Limb (tissue), 2 donors: Measurements from ENCODE around the gene TMC2.
A peak's percentile ranks its signal among the peaks of the same experiment; 100 is the strongest.
"Not testable (repeated sequence)": the region's sequence is repeated elsewhere in the genome, so short reads cannot be mapped to it uniquely, and the experiment has no call there.

Experiments
- DNase-seq, 2 donors: peaks; one replicate each; pipeline ENCODE4 v3.0.0-alpha.2; 2016; ENCODE audit errors: extremely low spot score in 2 of 2

Gene TMC2

DNA sequence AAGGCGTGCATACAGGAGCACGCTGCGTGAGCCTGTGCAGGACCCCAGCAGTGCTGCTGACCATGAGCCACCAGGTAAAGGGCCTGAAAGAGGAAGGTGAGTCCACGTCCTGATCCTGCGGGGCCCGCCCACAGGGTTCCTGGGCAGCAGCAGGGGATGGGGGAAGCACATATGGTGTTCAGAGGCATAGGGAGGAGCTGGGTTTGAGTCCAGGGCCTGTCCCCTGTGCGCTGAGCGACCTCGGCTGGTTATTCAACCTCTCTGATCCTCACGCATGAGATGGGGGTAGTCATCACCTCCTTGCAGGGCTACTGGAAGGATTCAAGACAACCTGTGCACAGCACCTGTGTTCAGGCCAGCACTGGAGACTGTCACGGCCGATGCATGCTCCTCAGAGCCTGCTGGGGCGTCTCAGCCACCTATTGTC lies at the start of gene TMC2:
TMC2 (plus strand) TSS at position 14 of the 427 bp plus-strand sequence; CDS start at position 63, 49 bp downstream.
- DNase-seq, result no peak

GRCh38 chr20:2502808-2503384 lies 33.5 kb upstream of the TMC2 start:
- DNase-seq, result not testable (repeated sequence)

DNA sequence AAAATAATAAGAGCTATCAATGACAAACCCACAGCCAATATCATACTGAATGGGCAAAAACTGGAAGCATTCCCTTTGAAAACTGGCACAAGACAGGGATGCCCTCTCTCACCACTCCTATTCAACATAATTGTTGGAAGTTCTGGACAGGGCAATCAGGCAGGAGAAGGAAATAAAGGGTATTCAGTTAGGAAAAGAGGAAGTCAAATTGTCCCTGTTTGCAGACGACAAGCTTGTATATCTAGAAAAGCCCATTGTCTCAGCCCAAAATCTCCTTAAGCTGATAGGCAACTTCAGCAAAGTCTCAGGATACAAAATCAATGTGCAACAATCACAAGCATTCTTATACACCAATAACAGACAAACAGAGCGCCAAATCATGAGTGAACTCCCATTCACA lies 31.6 kb upstream of the TMC2 start:
- not testable (repeated sequence) for DNase-seq

- not testable (repeated sequence) for DNase-seq
Measured at GRCh38 chr20:2506426-2506825, 29.9 kb upstream of the TMC2 start.

DNA sequence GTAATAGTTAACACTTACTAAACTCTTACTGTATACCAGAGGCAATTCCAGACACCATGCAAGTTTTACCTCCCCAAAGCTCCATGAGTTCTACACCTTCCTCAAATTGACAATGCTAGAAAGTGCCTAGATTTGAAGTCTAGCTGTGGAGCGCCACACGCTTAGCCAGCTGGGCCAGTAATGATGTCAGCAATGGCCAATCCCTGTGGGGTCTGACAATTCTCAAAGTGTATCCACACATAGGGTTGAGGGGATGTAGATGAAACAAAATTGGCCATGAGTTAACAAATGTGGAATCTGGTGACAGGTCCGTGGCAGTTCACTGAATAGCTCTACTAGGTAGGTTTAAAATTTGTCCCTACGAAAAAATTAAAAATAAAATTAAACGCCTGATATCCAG lies 28.9 kb upstream of the TMC2 start:
- DNase-seq, result no peak

DNA sequence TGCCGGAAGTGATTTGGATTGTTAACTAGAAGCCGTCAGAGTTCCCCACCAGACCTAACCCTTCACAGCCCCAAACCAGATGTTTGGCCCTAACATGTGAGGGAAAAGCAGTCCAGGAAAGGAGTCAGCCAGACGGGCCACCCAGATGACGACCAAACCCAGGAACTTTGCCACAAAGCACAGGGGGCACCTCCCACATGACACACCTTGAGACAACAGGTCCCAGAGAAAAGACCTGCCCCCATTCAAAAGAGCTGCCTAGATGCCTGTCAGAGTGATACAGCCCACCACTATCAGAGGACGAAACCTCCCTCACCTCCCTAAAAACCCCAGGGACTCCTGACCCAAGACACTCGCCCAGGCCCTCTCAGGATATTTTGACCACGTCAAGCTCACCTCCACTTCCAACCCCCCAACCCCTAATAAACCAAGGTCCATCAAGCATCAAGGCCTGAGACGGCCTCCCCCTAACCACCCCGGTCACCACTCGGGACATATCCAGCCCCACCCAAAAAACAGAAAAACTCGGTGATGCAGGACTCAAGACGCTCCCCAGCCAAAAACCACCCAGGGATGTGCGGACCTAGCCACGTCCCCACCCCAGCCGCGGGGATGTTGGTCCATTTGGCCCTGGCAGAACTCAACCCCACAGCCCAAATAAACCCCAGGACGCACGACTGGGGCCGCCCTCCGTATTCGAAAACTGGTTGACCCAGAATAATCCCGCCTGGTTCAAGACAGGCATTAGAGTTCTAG lies 28.3 kb upstream of the TMC2 start:
- peak in 1 of 2 donors; percentile 34 for DNase-seq

GRCh38 chr20:2508631-2509467 lies 27.5 kb upstream of the TMC2 start, which contains the start of gene ZNF343:
ZNF343 (minus strand) TSS chr20:2508915; CDS start chr20:2493895, 15,020 bp downstream.
- DNase-seq, result peak; percentile 85 to 87

DNA sequence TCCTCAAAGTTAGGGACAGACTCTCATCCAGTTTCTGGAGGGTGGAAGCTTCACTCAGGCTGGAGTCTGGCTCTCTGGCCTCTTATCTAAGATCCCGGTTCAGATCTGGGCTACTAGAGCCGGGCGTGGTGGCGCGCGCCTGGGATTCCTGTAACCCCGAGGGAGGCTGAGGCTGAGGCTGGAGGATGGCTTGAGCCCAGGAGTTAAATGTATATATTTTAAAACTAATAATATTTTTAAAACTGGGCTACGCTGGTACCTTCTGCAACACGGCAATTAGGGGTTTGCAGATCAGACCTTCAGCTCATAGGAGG lies 26.9 kb upstream of the TMC2 start:
- no peak for DNase-seq

- no peak for DNase-seq
Measured at GRCh38 chr20:2509794-2510193, 26.6 kb upstream of the TMC2 start.

DNA sequence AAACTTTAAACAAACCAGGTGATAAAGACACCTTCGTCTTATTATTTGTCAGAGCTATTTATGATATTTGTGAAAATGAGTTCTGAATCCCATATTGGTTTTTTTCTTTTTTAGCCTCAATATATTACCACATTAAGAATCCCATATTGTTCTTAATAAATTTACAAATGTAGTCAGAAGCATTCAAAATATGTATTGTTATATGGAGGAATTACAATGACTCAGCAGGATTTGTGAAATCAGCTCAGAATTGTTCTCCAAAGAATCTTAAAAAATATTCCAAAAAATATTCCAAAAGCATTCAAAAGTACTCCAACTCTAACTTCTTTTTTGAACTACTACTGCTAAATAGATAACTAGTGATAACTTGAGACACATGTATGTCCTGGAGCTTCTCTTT lies 21.2 kb upstream of the TMC2 start:
- no peak for DNase-seq

DNA sequence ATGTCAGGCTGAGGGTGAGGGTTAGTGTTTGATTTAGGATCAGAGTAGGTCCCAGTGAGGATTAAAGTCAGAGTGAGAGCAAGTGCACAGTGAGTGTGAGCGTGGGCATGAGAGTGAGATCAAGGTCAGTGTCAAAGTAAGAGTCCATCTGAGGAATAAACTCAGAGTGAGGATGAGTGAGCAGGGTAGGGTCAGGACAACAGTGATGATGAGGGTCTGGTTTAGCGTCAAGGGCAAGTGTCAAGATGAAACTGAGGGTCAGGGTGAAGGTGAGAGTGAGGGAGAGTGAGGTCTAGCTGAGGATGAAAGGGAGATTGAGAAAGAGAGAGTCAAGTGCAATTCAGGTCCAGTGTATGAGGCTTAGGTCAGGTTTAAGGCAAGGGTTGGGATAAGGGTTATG lies 20.0 kb upstream of the TMC2 start:
- no peak for DNase-seq

DNA sequence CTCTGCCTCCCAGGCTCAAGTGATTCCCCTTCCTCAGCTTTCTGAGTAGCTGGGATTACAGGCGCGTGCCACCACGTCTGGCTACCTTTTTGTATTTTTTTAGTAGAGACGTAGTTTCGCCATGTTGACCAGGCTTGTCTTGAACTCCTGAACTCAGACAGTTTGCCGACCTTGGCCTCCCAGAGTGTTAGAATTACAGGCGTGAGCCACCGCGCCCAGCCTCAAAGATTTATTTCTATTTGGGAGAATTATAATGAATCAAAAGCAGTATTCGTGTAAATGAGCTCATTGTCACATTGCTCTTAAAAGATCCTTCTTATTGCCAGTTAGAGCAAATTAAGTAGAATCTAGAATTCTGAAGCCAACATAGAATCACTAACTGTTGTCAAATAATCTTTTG lies 18.3 kb upstream of the TMC2 start:
- no peak for DNase-seq

GRCh38 chr20:2518558-2518957 lies 17.8 kb upstream of the TMC2 start:
- DNase-seq, result no peak

GRCh38 chr20:2519115-2519809 lies 17.1 kb upstream of the TMC2 start:
- DNase-seq, result no peak

DNA sequence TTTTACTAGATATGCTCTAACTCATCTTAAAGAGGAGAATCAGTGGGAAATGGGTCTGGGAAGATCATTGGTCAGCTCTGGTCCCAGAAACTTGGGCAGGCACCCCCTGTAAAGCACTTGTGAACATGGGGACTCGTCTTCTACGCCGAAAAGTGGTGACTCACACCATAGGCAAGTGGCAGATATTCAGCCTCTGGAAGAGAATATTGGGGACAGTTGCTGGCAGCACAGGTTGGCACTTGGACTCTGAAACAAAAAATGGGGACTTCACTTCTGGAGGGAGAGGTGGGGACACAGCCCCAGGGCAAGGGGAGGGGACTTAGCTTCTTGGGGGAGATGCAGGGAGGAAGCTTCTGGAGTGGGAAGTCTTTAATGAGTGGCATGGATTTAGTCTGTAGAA lies 15.8 kb upstream of the TMC2 start:
- DNase-seq, result no peak

GRCh38 chr20:2521369-2522305 lies 14.7 kb upstream of the TMC2 start:
- peak; percentile 22 to 58 for DNase-seq

DNA sequence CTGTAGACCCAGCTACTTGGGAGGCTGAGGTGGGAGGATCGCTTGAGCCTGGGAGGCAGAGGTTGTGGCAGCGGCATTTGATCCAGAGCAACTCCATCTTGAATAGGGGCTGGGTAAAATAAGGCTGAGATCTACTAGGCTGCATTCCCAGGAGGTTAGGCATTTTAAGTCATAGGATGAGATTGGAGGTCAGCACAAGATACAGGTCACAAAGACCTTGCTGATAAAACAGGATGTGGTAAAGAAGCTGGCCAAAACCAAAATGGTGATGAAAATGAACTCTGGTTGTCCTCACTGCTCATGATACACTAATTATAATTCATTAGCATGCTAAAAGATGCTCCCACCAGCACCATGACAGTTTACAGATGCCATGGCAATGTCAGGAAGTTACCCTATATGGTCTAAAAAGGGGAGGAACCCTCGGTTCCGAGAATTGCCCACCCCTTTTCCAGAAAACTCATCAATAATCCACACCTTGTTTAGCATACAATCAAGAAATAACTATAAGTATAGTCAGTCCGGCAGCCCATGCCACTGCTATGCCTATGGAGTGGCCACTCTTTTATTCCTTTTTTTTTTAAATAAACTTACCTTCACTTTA lies 13.4 kb upstream of the TMC2 start:
- DNase-seq, result not testable (repeated sequence)

DNA sequence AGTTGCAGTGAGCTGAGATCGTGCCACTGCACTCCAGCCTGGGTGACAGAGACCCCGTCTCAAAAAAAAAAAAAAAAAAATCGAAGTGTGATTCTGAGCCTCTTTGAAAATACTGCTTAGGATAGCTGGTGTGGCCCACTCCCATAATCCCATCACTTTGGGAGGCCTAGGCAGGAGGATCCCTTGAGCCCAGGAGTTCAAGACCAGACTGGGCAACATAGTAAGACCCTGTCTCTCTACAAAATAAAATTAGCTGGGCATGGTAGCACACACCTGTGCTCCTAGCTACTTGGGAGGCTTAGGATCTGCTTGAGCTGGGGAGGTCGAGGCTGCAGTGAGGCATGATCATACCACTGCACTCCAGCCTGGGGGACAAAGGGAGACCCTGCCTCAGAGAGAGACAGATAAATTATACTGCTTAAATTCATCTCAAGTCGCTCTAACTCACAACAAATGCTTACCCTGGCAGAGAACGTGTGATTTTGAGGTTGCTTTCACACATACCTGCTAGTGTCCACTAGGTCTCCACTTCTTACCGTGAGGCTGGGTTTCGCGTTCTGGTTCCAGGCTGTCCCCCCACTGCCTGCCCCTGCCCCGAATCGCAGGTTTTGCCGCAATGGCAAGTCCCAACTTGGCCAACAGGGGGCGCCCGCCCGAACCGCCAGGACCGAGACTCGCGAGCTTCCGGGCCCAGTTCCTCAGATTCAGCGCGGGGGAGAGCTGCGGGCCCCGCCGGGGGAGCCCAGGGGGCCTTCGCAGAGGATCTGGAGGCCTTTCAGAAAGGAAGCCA lies 12.3 kb upstream of the TMC2 start:
- DNase-seq, result peak; percentile 87 to 95
